Dendritic cell treated with granulocyte-macrophage colony-stimulating factor and Interleukin-4, amounts not matched to agents 40 ng/mL and 50 ng/mL, for 4 days (primary cell): ENCODE data around the gene SDR42E2.
A peak's percentile ranks its signal among the peaks of the same experiment; 100 is the strongest.

Experiments used
- H3K27ac Mint-ChIP-seq: one replicate; pipeline ENCODE4 v1.8.0; 2022; ENCODE audit warnings: mild to moderate bottlenecking, mixed read lengths
- H3K27me3 Mint-ChIP-seq: one replicate; pipeline ENCODE4 v1.8.0; 2022; ENCODE audit warnings: mild to moderate bottlenecking, mixed read lengths
- H3K36me3 Mint-ChIP-seq: one replicate; pipeline ENCODE4 v1.8.0; 2022; ENCODE audit warnings: low read depth, mixed read lengths
- H3K4me1 Mint-ChIP-seq: one replicate; pipeline ENCODE4 v1.8.0; 2022; ENCODE audit warnings: low read depth, mixed read lengths
- H3K4me3 Mint-ChIP-seq: one replicate; pipeline ENCODE4 v1.8.0; 2022; ENCODE audit warnings: mild to moderate bottlenecking, moderate library complexity, mixed read lengths
- H3K9me3 Mint-ChIP-seq: one replicate; pipeline ENCODE4 v1.8.0; 2022; ENCODE audit warnings: mixed read lengths
- intact Hi-C: fragments of 100-400 bp; cut with micrococcal nuclease; formaldehyde crosslinking; loops from one replicate; pipeline ENCODE4 v1.15.0; 2022

SDR42E2 gene

DNA sequence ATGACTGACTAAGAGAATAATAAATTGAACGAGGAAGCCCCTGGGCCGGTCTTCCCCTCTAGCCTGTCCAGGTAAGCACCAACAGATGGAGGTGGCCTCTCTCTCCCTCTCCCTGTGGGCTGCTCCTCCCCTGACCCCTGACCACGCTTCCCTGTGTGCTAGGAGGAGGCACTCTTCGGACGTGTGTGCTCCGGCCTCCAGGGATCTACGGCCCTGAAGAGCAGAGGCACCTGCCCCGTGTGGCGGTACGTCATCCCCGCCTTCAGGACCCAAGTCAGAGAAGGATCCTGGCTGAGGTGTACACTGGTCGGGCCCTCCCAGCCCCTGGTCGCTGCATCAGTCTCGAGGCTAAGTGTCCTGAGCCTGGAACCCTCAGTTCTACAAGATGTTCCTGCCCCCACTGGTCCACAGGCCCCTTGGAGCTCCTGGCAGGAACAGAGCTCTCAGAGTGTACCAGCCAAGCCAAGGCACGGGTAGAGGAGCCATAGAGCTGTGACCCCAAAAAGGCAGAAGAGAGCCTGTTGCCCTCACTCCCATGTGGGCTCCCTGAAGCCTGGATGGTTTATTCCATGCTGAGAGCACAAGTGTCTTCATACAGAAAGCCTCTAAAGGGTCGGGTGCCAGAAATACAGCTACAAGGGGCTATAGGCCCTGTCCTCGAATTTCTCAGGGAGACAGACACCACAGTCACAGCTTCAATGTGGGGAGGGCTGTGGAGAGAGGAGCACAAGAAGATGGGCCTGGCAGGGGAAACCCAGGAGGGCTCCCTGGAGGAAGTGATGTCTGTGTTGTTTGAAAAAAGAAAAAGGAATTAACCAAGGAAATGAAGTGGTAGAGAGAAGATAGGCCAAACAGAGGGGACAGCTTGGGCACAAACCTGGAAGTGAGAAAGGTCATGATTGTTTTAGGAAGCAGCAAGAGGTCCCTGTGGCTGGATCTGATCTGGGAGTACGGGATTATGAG lies 15.9 kb downstream of the SDR42E2 start:
- Mint-ChIP-seq H3K9me3 (no peaks in the 10 kb centered on the region), H3K27me3 (peaks cover 2% of the 10 kb centered on the region), H3K4me3 (no peak overlapping the region), H3K36me3 (no peaks in the 10 kb centered on the region), H3K4me1 (no peaks in the 10 kb centered on the region), H3K27ac (no peak overlapping the region)
- intact Hi-C loops = no loop called here

DNA sequence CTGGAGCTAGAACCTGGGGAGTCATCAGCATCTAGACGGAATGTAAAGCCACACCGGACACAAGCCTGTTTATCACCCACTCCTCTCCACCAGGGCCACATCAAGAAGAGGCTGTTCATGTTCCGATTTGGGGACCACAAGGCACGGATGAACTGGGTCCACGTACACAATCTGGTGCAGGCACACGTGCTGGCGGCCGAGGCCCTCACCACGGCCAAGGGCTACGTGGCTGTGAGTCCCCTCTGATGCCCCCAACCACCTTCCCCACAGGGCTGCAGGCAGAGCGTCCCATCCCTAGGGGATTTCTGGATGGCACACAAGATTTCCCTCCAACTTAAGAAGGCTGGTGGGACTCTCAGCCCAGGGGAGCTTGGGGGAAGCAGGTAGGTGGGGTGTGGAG lies 19.1 kb downstream of the SDR42E2 start:
- Mint-ChIP-seq H3K4me3 (no peak overlapping the region), H3K36me3 (no peaks in the 10 kb centered on the region), H3K27ac (no peak overlapping the region), H3K4me1 (no peaks in the 10 kb centered on the region), H3K27me3 (peaks cover 2% of the 10 kb centered on the region), H3K9me3 (no peaks in the 10 kb centered on the region)
- intact Hi-C loops = no loop called here

DNA sequence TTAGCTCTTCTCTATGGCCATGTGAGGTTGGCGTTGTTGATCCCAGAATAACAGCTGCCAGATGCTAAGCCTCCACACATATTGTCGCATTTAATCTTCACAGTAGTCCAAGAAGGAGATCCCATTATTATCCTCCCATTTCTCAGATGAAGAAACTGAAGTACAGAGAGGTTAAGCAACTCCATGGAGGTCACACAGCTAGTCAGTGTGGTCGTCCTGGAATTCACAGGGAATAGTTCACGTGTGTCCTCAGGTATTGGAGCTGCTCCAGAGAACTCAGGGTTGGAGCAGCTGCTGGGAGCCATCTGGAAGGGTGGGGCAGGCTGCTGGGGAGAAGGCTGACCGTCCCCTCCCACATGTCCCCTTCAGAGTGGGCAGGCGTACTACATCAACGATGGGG lies 19.5 kb downstream of the SDR42E2 start:
- Mint-ChIP-seq H3K4me1 (no peaks in the 10 kb centered on the region), H3K27ac (no peak overlapping the region), H3K9me3 (no peaks in the 10 kb centered on the region), H3K27me3 (peaks cover 2% of the 10 kb centered on the region), H3K4me3 (no peak overlapping the region), H3K36me3 (no peaks in the 10 kb centered on the region)
- intact Hi-C loops = no loop called here

DNA sequence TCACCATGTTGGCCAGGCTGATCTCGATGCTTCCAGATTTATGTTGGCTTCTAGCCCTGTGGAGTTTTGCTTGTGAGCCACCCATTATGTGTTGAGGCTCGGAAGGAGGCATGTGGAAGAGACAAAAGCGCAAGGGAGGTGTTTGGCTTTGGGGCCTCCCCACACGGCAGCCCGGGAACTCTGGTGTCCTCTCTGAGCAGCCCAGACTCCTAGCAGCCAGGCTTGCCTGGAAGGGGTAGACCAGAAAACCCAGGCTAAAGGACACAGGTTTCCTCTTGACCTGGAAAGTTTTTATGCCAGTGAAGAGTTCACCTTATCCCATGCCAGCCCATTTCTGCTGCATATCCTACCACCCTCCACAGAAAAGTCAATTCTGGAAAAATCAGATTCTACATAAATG lies 21.0 kb downstream of the SDR42E2 start:
- Mint-ChIP-seq H3K4me3 (no peak overlapping the region), H3K4me1 (peaks cover 5% of the 10 kb centered on the region), H3K27me3 (peaks cover 2% of the 10 kb centered on the region), H3K9me3 (no peaks in the 10 kb centered on the region), H3K36me3 (no peaks in the 10 kb centered on the region), H3K27ac (no peak overlapping the region)
- intact Hi-C loops = no loop called here

DNA sequence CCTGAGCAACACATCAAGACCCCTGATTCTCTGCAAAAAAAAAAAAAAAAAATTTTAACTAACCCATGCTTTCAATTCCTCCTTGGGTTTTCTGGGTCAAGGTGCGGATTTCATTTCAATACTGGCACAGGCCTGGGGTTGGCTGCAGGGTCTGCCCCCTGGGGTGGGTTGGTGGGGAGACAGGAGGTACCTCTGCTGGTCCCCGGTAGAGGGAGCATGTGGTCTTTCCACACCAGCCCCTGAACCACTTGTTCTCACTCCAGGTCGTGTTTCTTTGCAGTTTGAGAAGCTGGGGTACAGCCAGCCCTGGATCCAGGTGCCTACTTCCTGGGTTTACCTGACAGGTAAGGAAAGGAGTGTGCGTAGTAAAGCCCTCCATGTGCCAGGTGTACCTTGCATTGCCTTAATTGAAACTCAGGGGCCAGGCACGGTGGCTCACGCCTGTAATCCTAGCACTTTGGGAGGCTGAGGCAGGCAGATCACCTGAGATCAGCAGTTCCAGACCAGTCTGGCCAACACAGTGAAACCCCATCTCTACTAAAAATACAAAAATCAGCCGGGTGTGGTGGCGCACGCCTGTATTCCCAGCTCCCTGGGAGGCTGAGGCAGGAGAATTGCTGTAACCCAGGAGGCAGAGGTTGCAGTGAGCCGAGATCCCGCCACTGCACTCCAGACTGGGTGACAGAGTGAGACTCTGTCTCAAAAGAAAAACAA lies 21.8 kb downstream of the SDR42E2 start:
- Mint-ChIP-seq H3K36me3 (no peaks in the 10 kb centered on the region), H3K27me3 (peaks cover 2% of the 10 kb centered on the region), H3K4me3 (no peak overlapping the region), H3K4me1 (peaks cover 9% of the 10 kb centered on the region), H3K9me3 (no peaks in the 10 kb centered on the region), H3K27ac (no peak overlapping the region)
- intact Hi-C loops = no loop called here

DNA sequence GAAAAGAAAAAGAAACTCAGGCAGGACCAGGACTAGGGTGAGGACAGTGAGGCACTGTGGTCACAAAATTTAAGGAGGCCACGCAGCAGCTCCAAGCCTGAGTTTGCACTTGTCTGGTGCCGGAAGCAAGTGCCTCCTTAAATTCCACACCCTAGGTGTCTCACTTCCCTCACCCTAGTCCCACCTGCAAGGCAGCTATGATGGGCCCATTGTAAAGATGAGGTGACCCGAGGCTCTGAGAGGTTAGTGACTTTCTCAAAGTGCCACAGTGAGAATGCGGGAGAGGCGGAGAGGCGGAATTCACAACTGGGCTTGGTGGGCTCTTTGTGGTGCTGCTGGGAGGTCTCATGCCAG lies 22.3 kb downstream of the SDR42E2 start:
- Mint-ChIP-seq H3K9me3 (no peaks in the 10 kb centered on the region), H3K4me1 (peaks cover 15% of the 10 kb centered on the region), H3K27me3 (peaks cover under 1% of the 10 kb centered on the region), H3K4me3 (no peak overlapping the region), H3K27ac (no peak overlapping the region), H3K36me3 (no peaks in the 10 kb centered on the region)
- intact Hi-C loops = no loop called here

DNA sequence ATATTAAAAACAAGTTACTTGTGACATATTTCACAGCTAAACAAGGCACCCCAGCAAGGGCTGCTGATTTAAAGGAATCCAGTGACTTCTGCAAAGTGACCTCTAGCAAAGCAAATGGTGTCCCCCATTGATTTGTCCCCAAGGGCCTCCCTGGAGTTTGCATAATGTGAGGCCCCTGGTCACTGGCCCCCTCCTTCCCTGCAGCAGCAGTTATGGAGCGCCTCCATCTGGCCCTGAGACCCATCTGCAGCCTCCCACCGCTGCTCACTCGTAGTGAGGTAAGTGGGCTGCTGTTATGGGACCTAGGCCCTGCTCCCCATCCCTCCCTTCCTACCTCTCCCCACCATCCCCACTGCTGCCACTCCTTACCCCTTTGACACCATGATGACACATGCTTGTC lies 24.2 kb downstream of the SDR42E2 start:
- no peaks in the 10 kb centered on the region for H3K27me3 Mint-ChIP-seq
- H3K4me1 Mint-ChIP-seq = peaks cover 21% of the 10 kb centered on the region
- peaks cover 7% of the 10 kb centered on the region for H3K36me3 Mint-ChIP-seq
- no peaks in the 10 kb centered on the region for H3K9me3 Mint-ChIP-seq
- intact Hi-C loops = loop anchor here (5.0 kb wide), 2 partner anchors 109 to 234 kb away; partner anchors contain the start of gene UQCRC2
- no peak overlapping the region for H3K27ac Mint-ChIP-seq
- no peak overlapping the region for H3K4me3 Mint-ChIP-seq

DNA sequence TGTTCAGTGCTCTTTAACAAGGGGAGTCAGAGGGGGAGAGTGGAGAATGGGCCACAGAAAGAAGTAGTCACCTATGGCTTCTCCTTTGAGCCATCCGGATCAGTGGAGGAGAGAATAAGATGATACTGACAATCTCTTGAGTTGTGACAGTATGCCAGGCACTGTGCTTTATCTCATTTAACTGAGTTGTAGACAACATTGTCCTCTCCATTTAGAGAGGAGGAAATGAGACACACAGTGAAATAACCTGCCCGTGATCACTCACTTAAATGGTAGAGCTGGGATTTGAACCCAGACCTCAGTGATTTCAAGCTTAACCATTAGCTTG lies 25.9 kb downstream of the SDR42E2 start:
- Mint-ChIP-seq H3K4me1 (peaks cover 30% of the 10 kb centered on the region), H3K9me3 (no peaks in the 10 kb centered on the region), H3K36me3 (peaks cover 7% of the 10 kb centered on the region), H3K4me3 (no peak overlapping the region), H3K27me3 (no peaks in the 10 kb centered on the region), H3K27ac (no peak overlapping the region)
- intact Hi-C loops = loop anchor here (1.0 to 5.0 kb wide), 3 partner anchors 111 to 236 kb away; partner anchors contain the start of genes PDZD9 and UQCRC2

DNA sequence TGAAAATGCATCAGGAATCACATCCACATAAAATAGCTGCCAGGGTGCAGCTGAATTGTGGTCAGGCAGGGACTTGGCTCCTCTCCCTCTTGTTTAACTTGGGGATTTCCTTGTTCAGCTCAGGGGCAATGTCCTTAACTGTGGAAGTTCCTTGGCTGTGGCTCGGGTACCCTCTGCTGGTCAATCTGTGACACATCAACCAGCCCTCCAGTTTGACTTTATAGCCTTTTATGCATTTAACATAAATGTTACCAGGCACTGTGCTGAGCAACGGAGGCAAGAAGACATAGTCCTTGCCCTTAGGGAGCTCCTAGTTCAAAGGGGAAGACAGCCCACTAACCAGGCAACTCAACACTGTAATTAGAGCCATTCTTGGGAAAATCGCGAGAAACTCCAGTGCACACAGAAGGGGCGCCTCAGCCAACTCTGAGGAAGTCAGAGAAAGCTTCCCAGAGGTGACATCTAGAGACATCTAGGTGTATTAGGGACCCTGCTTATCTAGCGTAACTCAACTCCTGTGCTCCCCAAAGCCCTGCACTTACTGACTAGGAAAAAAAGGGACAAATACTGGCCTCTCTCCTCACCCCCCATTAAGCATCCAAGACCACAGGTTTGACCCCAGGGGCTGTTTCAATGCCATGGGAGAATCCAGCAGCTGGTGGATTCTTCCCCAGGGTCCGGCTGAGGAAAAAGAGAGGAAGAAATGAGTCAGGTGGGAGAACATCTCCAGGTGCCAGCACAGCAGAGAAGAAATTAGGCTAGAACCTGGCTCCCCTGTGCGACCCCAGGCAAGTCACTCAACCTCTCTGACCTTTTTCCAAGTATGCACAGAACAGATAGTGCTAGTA lies 26.5 kb downstream of the SDR42E2 start:
- Mint-ChIP-seq H3K27me3 (peaks cover 4% of the 10 kb centered on the region), H3K4me3 (peak overlapping the region; percentile 84), H3K27ac (peak overlapping the region; percentile 100), H3K4me1 (peaks cover 36% of the 10 kb centered on the region), H3K9me3 (no peaks in the 10 kb centered on the region), H3K36me3 (peaks cover 7% of the 10 kb centered on the region)
- intact Hi-C loops = loop anchor here (1.0 to 5.0 kb wide), 3 partner anchors 112 to 237 kb away; partner anchors contain the start of genes PDZD9 and UQCRC2

DNA sequence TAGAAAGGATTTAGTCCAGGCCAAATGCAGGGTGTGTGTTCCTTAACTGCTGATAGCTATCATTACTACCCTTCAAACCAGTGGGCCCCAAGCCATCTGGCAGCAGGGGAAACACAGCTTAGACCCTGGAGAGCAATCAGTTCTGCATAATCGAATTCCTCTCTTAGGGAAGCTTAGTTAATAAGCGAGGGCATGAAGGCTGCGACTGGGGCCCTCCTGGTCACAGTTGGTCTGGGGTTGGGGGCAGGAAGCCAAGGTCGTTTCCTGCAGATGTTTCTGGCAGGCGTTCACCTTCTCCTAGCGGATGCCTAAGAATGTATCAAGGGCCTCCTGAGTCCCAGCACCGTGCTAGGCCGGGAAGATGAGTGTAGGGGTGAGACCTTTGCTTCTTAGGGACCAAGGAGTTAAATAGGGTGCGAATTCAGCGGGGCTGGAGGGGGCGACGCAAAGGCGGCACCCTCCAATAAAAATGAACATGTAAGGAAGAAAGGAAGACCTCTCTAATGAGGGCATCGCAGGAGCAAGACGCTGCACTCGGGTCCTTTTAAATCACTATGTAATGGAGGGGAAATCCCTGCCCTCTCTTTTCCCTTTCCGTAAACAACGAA lies 27.3 kb downstream of the SDR42E2 start:
- peak overlapping the region; percentile 100 for H3K27ac Mint-ChIP-seq
- H3K4me3 Mint-ChIP-seq = peak overlapping the region; percentile 84
- no peaks in the 10 kb centered on the region for H3K9me3 Mint-ChIP-seq
- peaks cover 8% of the 10 kb centered on the region for H3K27me3 Mint-ChIP-seq
- intact Hi-C loops = loop anchor here (1.0 to 5.0 kb wide), 5 partner anchors 17 to 592 kb away; partner anchors contain the start of genes EEF2K, METTL9, POLR3E and UQCRC2
- H3K4me1 Mint-ChIP-seq = peaks cover 42% of the 10 kb centered on the region
- peaks cover 7% of the 10 kb centered on the region for H3K36me3 Mint-ChIP-seq

DNA sequence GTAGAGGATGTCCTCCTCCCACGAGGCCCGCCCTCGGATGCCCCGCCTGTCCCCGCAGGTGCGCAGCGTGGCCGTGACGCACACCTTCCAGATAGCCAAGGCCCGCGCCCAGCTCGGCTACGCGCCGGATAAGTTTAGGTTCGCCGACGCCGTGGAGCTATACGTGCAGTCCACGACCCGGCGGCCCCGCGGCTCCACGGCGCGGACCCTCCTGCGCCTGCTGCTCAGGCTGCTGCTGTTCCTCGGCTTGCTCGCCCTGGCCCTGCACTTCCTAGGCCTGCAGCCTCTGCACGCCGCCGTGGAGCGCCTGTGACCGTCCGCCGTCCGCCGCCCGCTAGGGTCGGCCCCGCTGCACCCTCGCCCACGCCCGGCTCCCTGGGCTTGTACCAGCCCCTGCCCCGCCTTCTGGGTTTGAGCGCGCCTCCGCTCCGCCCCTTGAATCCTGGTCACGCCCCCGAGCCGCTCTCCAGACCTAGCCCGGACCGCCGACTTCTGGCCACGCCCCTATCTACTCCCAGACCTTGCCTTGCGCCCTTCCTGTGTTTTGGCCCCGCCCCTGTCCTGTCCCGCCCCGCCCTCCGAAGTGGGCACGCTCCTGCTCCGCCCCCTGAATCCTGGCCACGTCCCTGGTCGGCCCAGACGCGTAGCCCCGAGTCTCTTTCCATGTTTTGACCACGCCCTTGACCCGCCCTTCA lies 27.9 kb downstream of the SDR42E2 start:
- Mint-ChIP-seq H3K36me3 (peaks cover 7% of the 10 kb centered on the region), H3K9me3 (no peaks in the 10 kb centered on the region), H3K27ac (peak overlapping the region; percentile 100), H3K27me3 (peaks cover 8% of the 10 kb centered on the region), H3K4me3 (peak overlapping the region; percentile 84), H3K4me1 (peaks cover 49% of the 10 kb centered on the region)
- intact Hi-C loops = loop anchor here (1.0 to 5.0 kb wide), 3 partner anchors 17 to 593 kb away; partner anchors contain the start of genes EEF2K, METTL9 and POLR3E

DNA sequence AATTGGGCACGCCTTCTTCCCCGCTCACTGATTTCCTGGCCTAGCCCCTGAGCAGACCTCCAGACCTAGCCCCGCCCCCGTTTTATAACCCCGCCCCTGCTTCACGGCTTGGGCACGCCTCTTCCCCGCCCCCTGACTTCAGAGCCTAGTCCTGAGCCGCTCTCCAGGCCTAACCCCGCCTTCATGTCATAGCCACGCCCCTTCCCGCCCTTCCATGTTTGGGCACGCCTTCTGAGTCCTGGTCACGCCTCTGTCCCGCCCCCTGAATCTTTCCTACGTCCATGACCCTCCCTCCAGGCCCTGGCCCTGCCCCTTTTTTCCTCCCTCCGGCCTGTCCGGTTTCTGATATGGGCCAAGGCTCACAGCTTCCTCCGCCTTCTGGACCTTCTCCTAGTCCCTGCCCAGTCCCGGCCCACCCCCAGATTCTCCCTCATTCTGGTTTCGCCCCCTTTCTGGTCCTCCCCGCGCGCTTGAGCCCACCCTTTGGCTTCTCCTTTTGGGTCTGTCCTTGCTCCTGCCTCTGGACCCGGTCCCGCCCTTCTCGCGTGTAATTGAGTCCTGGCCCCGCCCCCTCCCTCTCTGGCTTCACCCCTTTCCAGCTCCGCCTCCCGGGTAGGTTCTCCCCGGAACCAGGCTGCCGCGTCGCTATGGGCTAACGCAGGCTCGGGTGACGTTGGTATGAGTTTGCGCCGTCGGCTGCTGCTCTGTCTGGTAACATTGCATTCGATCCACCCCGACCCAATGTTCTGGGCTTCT lies 28.6 kb downstream of the SDR42E2 start:
- Mint-ChIP-seq H3K27me3 (peaks cover 8% of the 10 kb centered on the region), H3K36me3 (peaks cover 7% of the 10 kb centered on the region), H3K9me3 (no peaks in the 10 kb centered on the region), H3K4me1 (peaks cover 52% of the 10 kb centered on the region), H3K4me3 (peak overlapping the region; percentile 84), H3K27ac (peak overlapping the region; percentile 100)
- intact Hi-C loops = loop anchor here (1.0 to 5.0 kb wide), 3 partner anchors 16 to 594 kb away; partner anchors contain the start of genes EEF2K, METTL9 and POLR3E
